Ovary (tissue), 10 donors: ENCODE data around the gene GSTM3. TPM values are rescaled to one million over a fixed set of nuclear protein-coding genes. Genes with fewer than 3 reads are reported as not detected.
A peak's percentile ranks its signal among the peaks of the same experiment; 100 is the strongest.

Source experiments
- DNase-seq, 5 donors: peaks; one replicate each; pipeline ENCODE4 v3.0.0-alpha.2; 2019 to 2020
- H3K27ac ChIP-seq, 2 donors: fragments of 200-600 bp; one replicate each; pipeline versions ENCODE4 v1.5.1 to v1.8.0; 2019 to 2022
- H3K27me3 ChIP-seq: fragments of 200-600 bp; one replicate; pipeline ENCODE4 v1.8.0; 2022
- H3K36me3 ChIP-seq: fragments of 200-600 bp; sonication (generic); one replicate; pipeline ENCODE4 v1.5.1; 2019
- H3K4me1 ChIP-seq: one replicate; pipeline ENCODE4 v1.8.1; 2013; ENCODE audit warnings: mild to moderate bottlenecking, moderate library complexity; ENCODE audit not compliant: insufficient read depth
- H3K4me3 ChIP-seq: fragments of 200-600 bp; sonication (generic); one replicate; pipeline ENCODE4 v1.5.1; 2017
- H3K9me3 ChIP-seq, 2 donors: fragments of 200-600 bp in 1 of 2; sonication (generic) in 1 of 2; one replicate each; pipeline versions ENCODE4 v1.5.1 to v1.8.1; 2013 to 2019; ENCODE audit warnings: mild to moderate bottlenecking in 1 of 2, moderate library complexity in 1 of 2
- CTCF ChIP-seq, 3 donors: fragments of 450-650 bp in 2 of 3; fragments of 200-600 bp in 1 of 3; IDR thresholded peaks; one replicate each; pipeline versions ENCODE4 v1.5.1 to v1.8.0; 2016 to 2022; ENCODE audit warnings: antibody characterized with exemption in 3 of 3, mild to moderate bottlenecking in 1 of 3
- EP300 ChIP-seq: sonication (generic); formaldehyde crosslinking; IDR thresholded peaks from one replicate; pipeline ENCODE4 v1.6.1; 2017; ENCODE audit warnings: antibody characterized with exemption
- POLR2A ChIP-seq: fragments of 450-650 bp; IDR thresholded peaks from one replicate; pipeline ENCODE4 v1.6.1; 2017; ENCODE audit warnings: antibody characterized with exemption, mild to moderate bottlenecking, moderate library complexity
- WGBS, 3 donors: extraction: QIAGEN DNeasy Blood & Tissue Kit in 1 of 3; methylation state at CpG; one replicate each; pipeline versions ENCODE4 v1.1.5 to v1.1.7; 2013 to 2017; 5-methylcytosine and 5-hydroxymethylcytosine counted together
- intact Hi-C, 4 donors: fragments of 100-400 bp; cut with DNase I; formaldehyde crosslinking; loops; one replicate each; pipeline versions ENCODE4 v1.11.0 to v1.15.1; 2022 to 2023
- long read RNA-seq, 3 donors: library from polyadenylated mRNA in 2 of 3; unstranded in 2 of 3; transcript quantifications; one replicate each; pipeline ENCODE4 v2.0.0 and lab custom pipeline, GENCODE V29; 2021 to 2026
- polyA plus RNA-seq, 2 donors: library from polyadenylated mRNA; stranded (reverse); fragments of 200-250 nt in 1 of 2; fragments of 350-450 nt in 1 of 2; fragmentation: Illumina TruSeq in 1 of 2; extraction: RNeasy Lipid Tissue Mini Kit (QIAGEN cat#74804) in 1 of 2; gene quantifications; one replicate each; pipeline ENCODE4 v1.2.3, GENCODE V29; 2013 to 2014
- total RNA-seq, 7 donors: library from RNA; depleted of rRNA in 2 of 7; stranded (reverse); fragments of >200 nt in 2 of 7; fragmentation: NEBNext Ultra II Directional in 3 of 7; extraction: Animal tissue kit (Norgen Biotek cat#: 25700) in 3 of 7; gene quantifications; one replicate each; pipeline versions ENCODE4 v1.1.0 to v1.2.4, GENCODE V29; 2016 to 2023
- donor health status: DM: no; HTN: no; CAD: no; lungs with moderate emphysema.
- donor health status: DM: no; HTN: no; CAD: no.
- donor health status: Bipolar disorder and iron deficiency.
- donor health status: DM: yes; HTN: yes; CAD: no.
- donor health status: DM: no; HTN: no; CAD: no.
- donor health status: DM: yes; HTN: yes; CAD: no.

GSTM3 gene
- 100 to 1,000 TPM in 5 of 7 donors, 10 to 100 TPM in 2; 75.8 to 278 (median 135) TPM for total RNA-seq
- 100 to 1,000 TPM; 229 to 234 TPM for polyA plus RNA-seq
- long read RNA-seq, donor 1, full-length matches to known transcripts, result 63 of 86 reads
- long read RNA-seq, donor 1, partial matches to known transcripts, result 9 of 86 reads
- long read RNA-seq, donor 1, other reads (novel, unspliced or antisense), result 14 of 86 reads
- long read RNA-seq, donor 2, full-length matches to known transcripts, result 21 of 29 reads
- long read RNA-seq, donor 2, partial matches to known transcripts, result 8 of 29 reads
- long read RNA-seq, donor 2, other reads (novel, unspliced or antisense), result 0 of 29 reads
- long read RNA-seq, donor 3, full-length matches to known transcripts, result 76 of 83 reads
- long read RNA-seq, donor 3, partial matches to known transcripts, result 1 of 83 reads
- long read RNA-seq, donor 3, other reads (novel, unspliced or antisense), result 6 of 83 reads

GRCh38 chr1:109740615-109741373 lies at the start of gene GSTM3:
Gene GSTM3, minus strand, starts transcription at chr1:109741038. Its CDS starts 751 bp downstream, at chr1:109740287.
- peak within 1 kb of the TSS; percentile 79 for H3K4me3 ChIP-seq
- peak within 1 kb of the TSS; percentile 31 to 82 for H3K27ac ChIP-seq
- no peaks in the 10 kb centered on the region for H3K9me3 ChIP-seq
- H3K36me3 ChIP-seq, result no peaks in the 10 kb centered on the region
- H3K4me1 ChIP-seq, result peaks cover 3% of the 10 kb centered on the region
- 6 to 12% (median 7%) methylated on average over 10 of the region's 10 CpGs for WGBS, 3 donors
- intact Hi-C loops, result no loop called here
- H3K27me3 ChIP-seq, result no peaks in the 10 kb centered on the region
- TF ChIP-seq EP300 (no peak), POLR2A (no peak), CTCF (IDR thresholded peaks at IDR 0.05) (no peak)
- no peak for DNase-seq

DNA sequence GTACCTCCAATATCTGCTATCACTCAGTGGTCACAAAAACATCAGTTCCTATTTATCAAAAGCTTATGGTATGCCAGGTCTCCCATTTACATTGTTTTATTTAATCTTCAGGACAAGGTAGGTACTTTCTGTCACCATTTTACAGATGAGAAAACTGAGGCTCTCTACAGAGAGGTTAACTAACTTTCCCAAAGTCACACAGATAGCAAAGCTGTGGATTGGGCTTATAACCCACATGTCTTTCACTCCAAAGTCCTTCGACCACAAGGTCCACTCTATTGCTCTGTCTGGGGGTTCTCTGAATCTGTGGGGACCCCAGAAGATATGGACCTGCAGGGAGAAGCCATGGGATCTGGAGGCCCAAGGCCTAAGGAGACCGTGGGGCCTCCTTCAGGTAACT lies 49.5 kb upstream of the GSTM3 start:
- intact Hi-C loops, result loop anchor here in 3 of 4 donors (5.0 to 10.0 kb wide), 3 partner anchors 124 to 192 kb away; partner anchors contain the start of genes AHCYL1 (in 1 of the 3) and CSF1 (in 1 of the 3)
- H3K4me1 ChIP-seq, result peaks cover 7% of the 10 kb centered on the region
- no peaks in the 10 kb centered on the region for H3K36me3 ChIP-seq
- TF ChIP-seq POLR2A (no peak), CTCF (IDR thresholded peaks at IDR 0.05) (no peak), EP300 (no peak)
- no peaks in the 10 kb centered on the region for H3K9me3 ChIP-seq
- H3K27me3 ChIP-seq, result no peaks in the 10 kb centered on the region
- 87 to 100% (median 96%) methylated on average over 2 of the region's 2 CpGs for WGBS, 3 donors
- DNase-seq, result no peak
- H3K27ac ChIP-seq, result no peak overlapping the region
- H3K4me3 ChIP-seq, result no peak overlapping the region

- no peaks in the 10 kb centered on the region for H3K9me3 ChIP-seq
- peak in 2 of 5 donors; percentile 4 to 17 for DNase-seq
- no peaks in the 10 kb centered on the region for H3K27me3 ChIP-seq
- H3K4me1 ChIP-seq, result peaks cover 7% of the 10 kb centered on the region
- H3K27ac ChIP-seq, result no peak overlapping the region
- WGBS, 3 donors, result 87 to 89% (median 87%) methylated on average over 9 of the region's 9 CpGs
- H3K4me3 ChIP-seq, result no peak overlapping the region
- intact Hi-C loops, result loop anchor here in 3 of 4 donors (5.0 to 10.0 kb wide), 3 partner anchors 125 to 193 kb away; partner anchors contain the start of genes AHCYL1 (in 1 of the 3) and CSF1 (in 1 of the 3)
- no peak for TF ChIP-seq POLR2A
- no peak for TF ChIP-seq CTCF (IDR thresholded peaks at IDR 0.05)
- no peak for TF ChIP-seq EP300
- H3K36me3 ChIP-seq, result no peaks in the 10 kb centered on the region
Measured at GRCh38 chr1:109789551-109790180, 48.8 kb upstream of the GSTM3 start.
